Measurements from ENCODE around the gene CCDC61.

DNA sequence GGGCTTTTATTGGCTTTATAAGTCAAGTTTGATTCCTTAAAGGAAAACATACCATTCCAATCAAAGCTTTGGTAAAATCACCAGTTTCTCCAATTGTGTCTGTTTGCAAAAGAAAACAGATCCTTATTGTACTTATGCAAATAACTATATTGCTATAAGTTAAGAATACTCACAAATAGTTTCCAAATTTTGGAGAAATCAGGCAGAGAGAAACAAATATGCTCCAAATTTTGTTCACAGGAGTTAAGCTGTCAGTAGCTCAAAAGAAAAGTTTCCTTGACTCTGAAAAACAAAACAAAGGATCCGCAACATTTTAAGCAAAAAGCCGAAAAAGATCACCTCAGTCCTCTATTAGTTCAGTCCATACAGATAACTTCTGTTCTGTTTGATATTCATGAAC, 64.7 kb downstream of the CCDC61 start:
- TF ChIP-seq, protein P1, sequence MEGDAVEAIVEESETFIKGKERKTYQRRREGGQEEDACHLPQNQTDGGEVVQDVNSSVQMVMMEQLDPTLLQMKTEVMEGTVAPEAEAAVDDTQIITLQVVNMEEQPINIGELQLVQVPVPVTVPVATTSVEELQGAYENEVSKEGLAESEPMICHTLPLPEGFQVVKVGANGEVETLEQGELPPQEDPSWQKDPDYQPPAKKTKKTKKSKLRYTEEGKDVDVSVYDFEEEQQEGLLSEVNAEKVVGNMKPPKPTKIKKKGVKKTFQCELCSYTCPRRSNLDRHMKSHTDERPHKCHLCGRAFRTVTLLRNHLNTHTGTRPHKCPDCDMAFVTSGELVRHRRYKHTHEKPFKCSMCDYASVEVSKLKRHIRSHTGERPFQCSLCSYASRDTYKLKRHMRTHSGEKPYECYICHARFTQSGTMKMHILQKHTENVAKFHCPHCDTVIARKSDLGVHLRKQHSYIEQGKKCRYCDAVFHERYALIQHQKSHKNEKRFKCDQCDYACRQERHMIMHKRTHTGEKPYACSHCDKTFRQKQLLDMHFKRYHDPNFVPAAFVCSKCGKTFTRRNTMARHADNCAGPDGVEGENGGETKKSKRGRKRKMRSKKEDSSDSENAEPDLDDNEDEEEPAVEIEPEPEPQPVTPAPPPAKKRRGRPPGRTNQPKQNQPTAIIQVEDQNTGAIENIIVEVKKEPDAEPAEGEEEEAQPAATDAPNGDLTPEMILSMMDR (IDR thresholded peaks at IDR 0.05), result no peak
- no peak for TF ChIP-seq ZFX (IDR thresholded peaks at IDR 0.05; ENCODE audit: borderline replicate concordance)
